Suppressor macrophage treated with lipopolysaccharide for 1 hour (primary cell): ENCODE measurements around the gene VPS72.
"Not testable (repeated sequence)": the region's sequence is repeated elsewhere in the genome, so short reads cannot be mapped to it uniquely, and the experiment has no call there.

Source experiments
- DNase-seq, 3 donors: peaks; one replicate each; pipeline ENCODE4 v3.0.0-alpha.2; 2020 to 2022

Gene VPS72

GRCh38 chr1:151189637-151190445, at the start of gene VPS72:
Gene VPS72, minus strand, starts transcription at chr1:151190197. Its CDS starts 76 bp downstream, at chr1:151190121.
- peak; percentile 85 to 88 (median 86) for DNase-seq

- DNase-seq = no peak
Observed at GRCh38 chr1:151238467-151238739, 48.4 kb upstream of the VPS72 start.

- peak; percentile 42 to 72 (median 65) for DNase-seq
Observed at GRCh38 chr1:151237678-151238466, 47.9 kb upstream of the VPS72 start.

- DNase-seq = no peak
Observed at GRCh38 chr1:151235235-151235634, 45.2 kb upstream of the VPS72 start.

GRCh38 chr1:151222130-151222529, 32.1 kb upstream of the VPS72 start:
- no peak for DNase-seq

- no peak for DNase-seq
Observed at GRCh38 chr1:151221616-151222015, 31.6 kb upstream of the VPS72 start.

GRCh38 chr1:151213560-151213959, 23.6 kb upstream of the VPS72 start:
- DNase-seq = no peak

GRCh38 chr1:151211972-151212705, 22.1 kb upstream of the VPS72 start:
- DNase-seq = no peak

- DNase-seq = no peak
Observed at GRCh38 chr1:151210830-151211229, 20.8 kb upstream of the VPS72 start.

- DNase-seq = not testable (repeated sequence)
Observed at GRCh38 chr1:151205381-151205965, 15.5 kb upstream of the VPS72 start.

- peak; percentile 53 to 64 (median 58) for DNase-seq
Observed at GRCh38 chr1:151199873-151200581, 10.0 kb upstream of the VPS72 start.

GRCh38 chr1:151198254-151199127, 8.5 kb upstream of the VPS72 start, which contains the start of gene PIP5K1A:
Gene PIP5K1A, plus strand, starts transcription at chr1:151198552. Its CDS starts 445 bp downstream, at chr1:151198997.
- DNase-seq = peak; percentile 100

GRCh38 chr1:151197863-151198253, 7.9 kb upstream of the VPS72 start:
- DNase-seq = no peak

- peak; percentile 88 to 94 (median 92) for DNase-seq
Observed at GRCh38 chr1:151196292-151196800, 6.3 kb upstream of the VPS72 start.

- DNase-seq = peak; percentile 38 to 50 (median 50)
Observed at GRCh38 chr1:151194894-151195594, 5.0 kb upstream of the VPS72 start.

- no peak for DNase-seq
Observed at GRCh38 chr1:151193856-151194255, 3.9 kb upstream of the VPS72 start.

GRCh38 chr1:151193304-151193703, 3.3 kb upstream of the VPS72 start:
- DNase-seq = no peak

GRCh38 chr1:151192047-151192446, 2.0 kb upstream of the VPS72 start:
- DNase-seq = no peak

GRCh38 chr1:151188667-151189066, 1.3 kb downstream of the VPS72 start:
- DNase-seq = not testable (repeated sequence)

- no peak for DNase-seq
Observed at GRCh38 chr1:151187205-151187604, 2.8 kb downstream of the VPS72 start.
